ENCODE measurements around the gene KRTAP9-3. TPM values are rescaled to one million over a fixed set of nuclear protein-coding genes. Genes with fewer than 3 reads are reported as not detected.
A peak's percentile ranks its signal among the peaks of the same experiment; 100 is the strongest.
"Not testable (repeated sequence)": the region's sequence is repeated elsewhere in the genome, so short reads cannot be mapped to it uniquely, and the experiment has no call there.

The KRTAP9-3 gene
- total RNA-seq, 3 donors from 2014 or later (not counting 1 experiment from before 2014, with no cell fraction given) = not detected

DNA sequence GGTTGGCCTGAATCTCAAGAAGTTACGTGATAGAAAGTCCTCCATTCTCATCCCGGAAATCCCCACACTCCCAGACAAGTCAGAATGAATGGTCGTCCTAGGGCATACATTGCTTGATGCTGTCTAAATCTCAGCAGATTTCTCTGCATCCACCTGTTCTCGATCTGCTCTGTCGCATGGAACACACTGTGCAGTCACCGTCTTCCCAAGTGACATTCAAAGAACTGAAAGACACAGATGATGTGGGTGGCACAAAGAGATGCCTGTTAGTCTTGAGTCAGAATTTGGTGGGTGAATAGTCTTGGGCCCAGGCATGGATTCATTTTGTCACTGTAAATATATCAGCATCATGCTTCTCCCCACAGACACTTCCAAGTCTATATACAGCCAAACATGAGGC, 518 bp upstream of the KRTAP9-3 start:
- Histone ChIP-seq H3K4me3 (ENCODE audit: low read length) (no peak overlapping the region), H3K27me3 (ENCODE audit: control insufficient read depth, insufficient read depth, low read length) (peaks cover 4% of the 10 kb centered on the region), H3K9me3 (ENCODE audit: control insufficient read depth, insufficient read depth, low read length) (no peaks in the 10 kb centered on the region), H3K4me1 (ENCODE audit: control insufficient read depth, insufficient read depth, low read length) (no peaks in the 10 kb centered on the region), H3K27ac (ENCODE audit: low read length) (no peak overlapping the region), H3K36me3 (ENCODE audit: control insufficient read depth, insufficient read depth, low read length) (no peaks in the 10 kb centered on the region)
- H3K27ac Mint-ChIP-seq = no peak overlapping the region
- DNase-seq = no peak
- H3K36me3 Mint-ChIP-seq = no peaks in the 10 kb centered on the region
- intact Hi-C loops (cut with micrococcal nuclease) = no loop called here
- no peaks in the 10 kb centered on the region for H3K9me3 Mint-ChIP-seq
- WGBS (ENCODE audit: insufficient coverage) = 90% methylated on average over 6 of the region's 6 CpGs
- TF ChIP-seq, protein P1, sequence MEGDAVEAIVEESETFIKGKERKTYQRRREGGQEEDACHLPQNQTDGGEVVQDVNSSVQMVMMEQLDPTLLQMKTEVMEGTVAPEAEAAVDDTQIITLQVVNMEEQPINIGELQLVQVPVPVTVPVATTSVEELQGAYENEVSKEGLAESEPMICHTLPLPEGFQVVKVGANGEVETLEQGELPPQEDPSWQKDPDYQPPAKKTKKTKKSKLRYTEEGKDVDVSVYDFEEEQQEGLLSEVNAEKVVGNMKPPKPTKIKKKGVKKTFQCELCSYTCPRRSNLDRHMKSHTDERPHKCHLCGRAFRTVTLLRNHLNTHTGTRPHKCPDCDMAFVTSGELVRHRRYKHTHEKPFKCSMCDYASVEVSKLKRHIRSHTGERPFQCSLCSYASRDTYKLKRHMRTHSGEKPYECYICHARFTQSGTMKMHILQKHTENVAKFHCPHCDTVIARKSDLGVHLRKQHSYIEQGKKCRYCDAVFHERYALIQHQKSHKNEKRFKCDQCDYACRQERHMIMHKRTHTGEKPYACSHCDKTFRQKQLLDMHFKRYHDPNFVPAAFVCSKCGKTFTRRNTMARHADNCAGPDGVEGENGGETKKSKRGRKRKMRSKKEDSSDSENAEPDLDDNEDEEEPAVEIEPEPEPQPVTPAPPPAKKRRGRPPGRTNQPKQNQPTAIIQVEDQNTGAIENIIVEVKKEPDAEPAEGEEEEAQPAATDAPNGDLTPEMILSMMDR (IDR thresholded peaks at IDR 0.05) = no peak
- H3K4me3 Mint-ChIP-seq = no peak overlapping the region
- peaks cover 0 to 4% of the 10 kb centered on the region in 2 donors for H3K4me1 Mint-ChIP-seq
- ATAC-seq = no peak
- H3K27me3 Mint-ChIP-seq (ENCODE audit: low read depth in 2 of 2) = peaks cover 22 to 34% of the 10 kb centered on the region in 2 donors

DNA sequence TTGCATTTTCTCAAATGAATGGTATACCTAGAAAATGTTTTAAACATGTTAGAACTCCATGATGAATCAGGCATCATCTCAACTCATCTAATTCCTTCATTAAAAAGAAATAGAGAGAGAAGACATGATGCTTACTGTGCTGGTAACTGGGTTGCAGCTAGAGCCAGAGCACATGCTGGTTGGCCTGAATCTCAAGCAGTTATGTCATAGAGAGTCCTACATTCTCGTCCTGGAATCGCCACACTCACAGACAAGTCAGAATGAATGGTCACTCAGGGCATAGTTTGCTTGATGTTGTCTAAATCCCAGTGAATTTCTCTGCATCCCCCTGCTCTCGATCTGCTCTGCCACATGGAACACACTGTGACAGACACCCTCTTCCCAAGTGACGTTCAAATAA, 4.9 kb downstream of the KRTAP9-3 start:
- intact Hi-C loops (cut with micrococcal nuclease); H3K9me3 Mint-ChIP-seq; H3K36me3 Mint-ChIP-seq; DNase-seq; H3K27ac Mint-ChIP-seq; H3K9me3 ChIP-seq (ENCODE audit: control insufficient read depth, insufficient read depth, low read length); ATAC-seq; H3K4me3 ChIP-seq (ENCODE audit: low read length); H3K27ac ChIP-seq (ENCODE audit: low read length); H3K36me3 ChIP-seq (ENCODE audit: control insufficient read depth, insufficient read depth, low read length); H3K27me3 ChIP-seq (ENCODE audit: control insufficient read depth, insufficient read depth, low read length); H3K4me3 Mint-ChIP-seq; H3K4me1 Mint-ChIP-seq; H3K4me1 ChIP-seq (ENCODE audit: control insufficient read depth, insufficient read depth, low read length): not testable (repeated sequence)
- 89% methylated on average over 4 of the region's 4 CpGs for WGBS (ENCODE audit: insufficient coverage)
- peaks cover 30 to 39% of the 10 kb centered on the region in 2 donors for H3K27me3 Mint-ChIP-seq (ENCODE audit: low read depth in 2 of 2)

DNA sequence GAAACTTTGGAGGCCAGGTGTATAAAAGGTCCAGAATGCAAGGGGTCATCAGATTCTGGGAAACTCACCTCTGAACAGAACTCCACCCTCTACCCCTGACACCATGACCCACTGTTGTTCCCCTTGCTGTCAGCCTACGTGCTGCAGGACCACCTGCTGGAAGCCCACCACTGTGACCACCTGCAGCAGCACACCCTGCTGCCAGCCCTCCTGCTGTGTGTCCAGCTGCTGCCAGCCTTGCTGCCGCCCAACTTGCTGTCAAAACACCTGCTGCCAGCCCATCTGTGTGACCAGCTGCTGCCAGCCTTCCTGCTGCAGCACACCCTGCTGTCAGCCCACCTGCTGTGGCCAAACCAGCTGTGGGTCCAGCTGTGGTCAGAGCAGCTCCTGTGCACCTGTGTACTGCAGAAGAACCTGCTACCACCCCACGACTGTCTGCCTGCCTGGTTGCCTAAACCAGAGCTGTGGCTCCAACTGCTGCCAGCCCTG, 5.7 kb downstream of the KRTAP9-3 start, which contains the start of gene KRTAP9-8:
Gene KRTAP9-8 (plus strand): TSS at position 51 of the 489 bp plus-strand sequence. CDS start 53 bp downstream, at position 104.
- H3K36me3 Mint-ChIP-seq; H3K4me1 ChIP-seq (ENCODE audit: control insufficient read depth, insufficient read depth, low read length); H3K4me3 Mint-ChIP-seq; H3K4me1 Mint-ChIP-seq; H3K9me3 ChIP-seq (ENCODE audit: control insufficient read depth, insufficient read depth, low read length); intact Hi-C loops (cut with micrococcal nuclease); H3K9me3 Mint-ChIP-seq; H3K36me3 ChIP-seq (ENCODE audit: control insufficient read depth, insufficient read depth, low read length); H3K27ac Mint-ChIP-seq; DNase-seq; H3K27me3 ChIP-seq (ENCODE audit: control insufficient read depth, insufficient read depth, low read length); H3K27ac ChIP-seq (ENCODE audit: low read length); H3K4me3 ChIP-seq (ENCODE audit: low read length); ATAC-seq: not testable (repeated sequence)
- 66% methylated on average over 2 of the region's 3 CpGs for WGBS (ENCODE audit: insufficient coverage)
- peaks cover 36 to 43% of the 10 kb centered on the region in 2 donors for H3K27me3 Mint-ChIP-seq (ENCODE audit: low read depth in 2 of 2)

DNA sequence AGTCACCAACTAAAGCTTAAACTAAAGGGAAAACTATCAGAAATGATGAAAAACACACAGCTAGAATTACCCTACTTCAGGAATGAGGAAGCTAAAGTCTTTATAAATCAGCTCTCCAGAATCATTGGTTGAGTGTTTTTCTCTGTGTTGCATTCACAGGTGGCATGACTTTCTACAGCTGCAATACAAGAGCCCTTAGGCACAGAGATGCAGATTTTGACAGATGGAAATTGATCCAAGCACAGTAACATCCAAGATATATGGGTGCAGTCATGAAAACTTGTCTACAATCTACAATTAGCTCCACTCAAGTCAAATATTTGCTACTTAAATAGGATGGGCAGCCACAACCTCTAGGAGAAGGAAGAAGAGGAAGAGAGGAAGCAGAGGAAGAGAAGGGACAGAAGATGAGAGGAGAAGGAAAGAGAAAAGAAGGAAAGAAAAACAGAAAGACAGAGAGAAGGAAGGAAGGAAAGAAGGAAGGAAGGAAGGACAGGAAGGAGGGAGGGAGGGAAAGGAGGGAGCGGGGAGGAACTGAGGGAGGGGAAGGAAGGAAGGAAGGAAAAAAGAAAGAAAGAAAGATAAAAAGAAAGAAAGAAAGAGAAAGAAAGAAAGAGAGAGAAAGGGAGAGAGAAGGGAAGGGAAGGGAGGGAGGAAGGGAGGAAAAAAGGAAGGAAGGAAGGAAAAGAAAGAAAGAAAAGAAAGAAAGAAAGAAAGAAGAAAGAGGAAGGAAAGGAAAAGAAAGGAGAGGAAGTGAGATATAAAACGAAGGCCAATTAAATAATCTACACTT, 14.9 kb downstream of the KRTAP9-3 start:
- H3K27me3 Mint-ChIP-seq (ENCODE audit: low read depth in 2 of 2) = peaks cover 19 to 36% of the 10 kb centered on the region in 2 donors
- H3K36me3 Mint-ChIP-seq; H3K4me1 Mint-ChIP-seq; H3K27ac ChIP-seq (ENCODE audit: low read length); H3K9me3 ChIP-seq (ENCODE audit: control insufficient read depth, insufficient read depth, low read length); H3K4me1 ChIP-seq (ENCODE audit: control insufficient read depth, insufficient read depth, low read length); ATAC-seq; H3K27ac Mint-ChIP-seq; H3K4me3 ChIP-seq (ENCODE audit: low read length); H3K36me3 ChIP-seq (ENCODE audit: control insufficient read depth, insufficient read depth, low read length); H3K27me3 ChIP-seq (ENCODE audit: control insufficient read depth, insufficient read depth, low read length); H3K9me3 Mint-ChIP-seq; intact Hi-C loops (cut with micrococcal nuclease); H3K4me3 Mint-ChIP-seq: not testable (repeated sequence)
- 87% methylated on average over 1 of the region's 2 CpGs for WGBS (ENCODE audit: insufficient coverage)
- DNase-seq = peak in 1 of 2 donors; percentile 0

DNA sequence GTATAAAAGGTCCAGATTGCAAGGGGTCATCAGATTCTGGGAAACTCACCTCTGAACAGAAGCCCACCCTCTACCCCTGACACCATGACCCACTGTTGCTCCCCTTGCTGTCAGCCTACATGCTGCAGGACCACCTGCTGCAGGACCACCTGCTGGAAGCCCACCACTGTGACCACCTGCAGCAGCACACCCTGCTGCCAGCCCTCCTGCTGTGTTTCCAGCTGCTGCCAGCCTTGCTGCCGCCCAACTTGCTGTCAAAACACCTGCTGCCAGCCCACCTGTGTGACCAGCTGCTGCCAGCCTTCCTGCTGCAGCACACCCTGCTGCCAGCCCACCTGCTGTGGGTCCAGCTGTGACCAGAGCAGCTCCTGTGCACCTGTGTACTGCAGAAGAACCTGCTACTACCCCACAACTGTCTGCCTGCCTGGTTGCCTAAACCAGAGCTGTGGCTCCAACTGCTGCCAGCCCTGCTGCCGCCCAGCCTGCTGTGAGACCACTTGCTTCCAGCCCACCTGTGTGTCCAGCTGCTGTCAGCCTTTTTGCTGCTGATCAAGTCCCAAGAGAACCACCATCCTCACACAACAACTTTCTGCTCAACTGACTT, 17.5 kb downstream of the KRTAP9-3 start, which contains the start of gene KRTAP9-4:
Gene KRTAP9-4 (plus strand): TSS at position 51 of the 604 bp plus-strand sequence. CDS start 34 bp downstream, at position 85.
- intact Hi-C loops (cut with micrococcal nuclease); H3K9me3 Mint-ChIP-seq; H3K4me3 Mint-ChIP-seq; H3K27ac Mint-ChIP-seq; H3K4me1 Mint-ChIP-seq; H3K4me1 ChIP-seq (ENCODE audit: control insufficient read depth, insufficient read depth, low read length); H3K27ac ChIP-seq (ENCODE audit: low read length); H3K4me3 ChIP-seq (ENCODE audit: low read length); H3K9me3 ChIP-seq (ENCODE audit: control insufficient read depth, insufficient read depth, low read length); H3K36me3 Mint-ChIP-seq; ATAC-seq; H3K36me3 ChIP-seq (ENCODE audit: control insufficient read depth, insufficient read depth, low read length); H3K27me3 ChIP-seq (ENCODE audit: control insufficient read depth, insufficient read depth, low read length): not testable (repeated sequence)
- peaks cover 16 to 40% of the 10 kb centered on the region in 2 donors for H3K27me3 Mint-ChIP-seq (ENCODE audit: low read depth in 2 of 2)
- whole genome bisulfite sequencing (ENCODE audit: insufficient coverage) = 59% methylated on average over 2 of the region's 2 CpGs
- DNase-seq = peak in 1 of 2 donors; percentile 3

All from natural killer cell (primary cell).